K562 (cell line): Measurements from ENCODE around the gene LUZP1. TPM values are rescaled to one million over a fixed set of nuclear protein-coding genes. Genes with fewer than 3 reads are reported as not detected.

Experiments used
- ATAC-seq: fragments of 200-7000 bp; cut with Tn5 transposase; 3 replicates; pipeline ENCODE4 v1.9.1; 2020; ENCODE audit warnings: moderate library complexity
- BruUV-seq: library from RNA; stranded (reverse); fragments of 400-500 nt; replicated peaks from 2 replicates; lab custom pipeline; 2021; lab: Mats Ljungman, UMichigan
- CTCF ChIA-PET: fragments of 300-600 bp; formaldehyde crosslinking; extraction: SDS; loops from one replicate; lab custom pipeline; 2021; ENCODE audit warnings: low intra/inter-chr PET ratio; lab: Yijun Ruan, JAX
- POLR2A ChIA-PET: fragments of 300-600, 350-650 bp; sonication (Branson Sonifier 250); formaldehyde crosslinking; extraction: SDS; loops from one replicate; lab custom pipeline; 2021; ENCODE audit warnings: antibody characterized with exemption, inconsistent platforms; lab: Yijun Ruan, JAX
- DNase-seq, 4 experiments: peaks; one replicate each; pipeline versions ENCODE4 v3.0.0 to v3.0.0-alpha.2; 2011 to 2018; ENCODE audit warnings: low spot score in 3 of 4, mixed read lengths in 3 of 4; ENCODE audit errors: extremely low read depth in 1 of 4
- FAIRE-seq: peaks from 2 replicates; lab custom pipeline; 2011; peaks lifted over from hg19 to GRCh38; lab: Jason Lieb, UNC
- H2AFZ ChIP-seq: 2 replicates; pipeline ENCODE4 v1.6.0; 2011; ENCODE audit warnings: low read depth, low read length, control low read depth, inconsistent platforms
- H3K27ac ChIP-seq: fragments of 200-600 bp; 3 replicates; pipeline ENCODE4 v1.8.0; 2011; ENCODE audit warnings: low read depth, mild to moderate bottlenecking, control low read depth, inconsistent platforms, low read length, moderate library complexity, mixed read lengths; ENCODE audit errors: extremely low read depth
- H3K27me3 ChIP-seq, 2 experiments: fragments of 300-600 bp in 1 of 2; 2 replicates in 1 of 2; 3 replicates in 1 of 2; pipeline versions ENCODE4 v1.6.0 to v1.8.0; 2011; ENCODE audit warnings: inconsistent platforms in 2 of 2, low read length in 2 of 2, mild to moderate bottlenecking in 1 of 2, mixed read lengths in 1 of 2, moderate library complexity in 1 of 2; ENCODE audit not compliant: control insufficient read depth in 2 of 2, insufficient read depth in 2 of 2
- H3K36me3 ChIP-seq: fragments of 300-600 bp; 3 replicates; pipeline ENCODE4 v1.8.0; 2011; ENCODE audit warnings: mild to moderate bottlenecking, low read length, inconsistent platforms; ENCODE audit not compliant: control insufficient read depth, insufficient read depth
- H3K4me1 ChIP-seq, 2 experiments: fragments of 200-600 bp in 1 of 2; replicated peaks in 1 of 2; 2 replicates in 1 of 2; 3 replicates in 1 of 2; pipeline versions ENCODE4 v1.5.1 to v1.8.0; 2011; ENCODE audit warnings: inconsistent platforms in 2 of 2, low read length in 2 of 2, mild to moderate bottlenecking in 1 of 2, mixed read lengths in 1 of 2, moderate library complexity in 1 of 2; ENCODE audit not compliant: control insufficient read depth in 2 of 2, insufficient read depth in 2 of 2
- H3K4me2 ChIP-seq: 2 replicates; pipeline ENCODE4 v1.6.1; 2011; ENCODE audit warnings: low read length, control low read depth, inconsistent platforms, mixed read lengths; ENCODE audit not compliant: insufficient read depth
- H3K4me3 ChIP-seq: fragments of 200-600 bp; sonication (generic), shearing (Covaris generic); 2 replicates; pipeline ENCODE4 v1.5.1; 2016; ENCODE audit warnings: control low read depth, inconsistent platforms
- H3K79me2 ChIP-seq: fragments of 200-600 bp; 3 replicates; pipeline ENCODE4 v1.8.0; 2011; ENCODE audit warnings: low read length, inconsistent platforms; ENCODE audit not compliant: control insufficient read depth, insufficient read depth
- H3K9ac ChIP-seq, 2 experiments: 2 replicates each; pipeline versions ENCODE4 v1.6.0 to v1.6.1; 2011; ENCODE audit warnings: low read depth in 2 of 2, low read length in 2 of 2, control low read depth in 1 of 2, inconsistent platforms in 1 of 2, mild to moderate bottlenecking in 1 of 2, mixed read lengths in 1 of 2; ENCODE audit not compliant: insufficient read depth in 1 of 2
- H3K9me1 ChIP-seq: one replicate; pipeline ENCODE4 v1.6.0; 2011; ENCODE audit warnings: inconsistent platforms, mild to moderate bottlenecking, low read length, moderate library complexity; ENCODE audit not compliant: control insufficient read depth, insufficient read depth
- H3K9me3 ChIP-seq: replicated peaks from 2 replicates; pipeline ENCODE4 v1.5.1; 2011; ENCODE audit warnings: low read depth, low read length, inconsistent platforms; ENCODE audit not compliant: control insufficient read depth, insufficient read depth
- H4K20me1 ChIP-seq: replicated peaks from 2 replicates; pipeline ENCODE4 v1.6.1; 2011; ENCODE audit warnings: low read length, inconsistent platforms, mixed read lengths; ENCODE audit not compliant: control insufficient read depth, insufficient read depth
- BRF2 ChIP-seq: IDR thresholded peaks from 3 replicates; pipeline ENCODE4 v1.6.1; 2011; ENCODE audit warnings: borderline replicate concordance, mild to moderate bottlenecking; ENCODE audit not compliant: insufficient read length, insufficient read depth
- ELF1 ChIP-seq: fragments of 200-800 bp; sonication (Bioruptor generic); IDR thresholded peaks from 2 replicates; pipeline ENCODE4 v1.6.1; 2016; ENCODE audit warnings: missing genetic modification characterization, missing compliant biosample characterization
- FIP1L1 ChIP-seq: fragments of 200-400 bp; formaldehyde crosslinking; IDR thresholded peaks from 2 replicates; pipeline ENCODE4 v1.6.1; 2018; ENCODE audit warnings: mild to moderate bottlenecking, low read depth, low read length; ENCODE audit not compliant: poor library complexity, severe bottlenecking
- HES1 ChIP-seq: fragments of 450-650 bp; IDR thresholded peaks from 2 replicates; pipeline ENCODE4 v1.6.1; 2016; ENCODE audit warnings: low read depth, mild to moderate bottlenecking, moderate library complexity
- MED1 ChIP-seq: sonication (generic); formaldehyde crosslinking; IDR thresholded peaks from 2 replicates; pipeline ENCODE4 v1.8.1; 2023; ENCODE audit warnings: missing genetic modification reagents, borderline replicate concordance
- MTA2 ChIP-seq: fragments of 450-650 bp; IDR thresholded peaks from 2 replicates; pipeline ENCODE4 v1.6.1; 2016; ENCODE audit warnings: low read depth
- NFE2 ChIP-seq: IDR thresholded peaks from 2 replicates; pipeline ENCODE4 v1.6.1; 2014; ENCODE audit warnings: antibody characterized with exemption, low read depth
- NR4A1 ChIP-seq, 2 experiments: fragments of 250-450 bp in 1 of 2; fragments of 450-650 bp in 1 of 2; sonication (Bioruptor Pico) in 1 of 2; IDR thresholded peaks; 2 replicates each; pipeline versions ENCODE4 v1.4.0 to v1.6.1; 2016 to 2020; ENCODE audit warnings: mild to moderate bottlenecking in 2 of 2, missing compliant biosample characterization in 1 of 2, missing genetic modification characterization in 1 of 2, moderate library complexity in 1 of 2
- PHB2 ChIP-seq: fragments of 450-650 bp; IDR thresholded peaks from 2 replicates; pipeline ENCODE4 v1.6.1; 2017; ENCODE audit warnings: low read depth
- POLR3G ChIP-seq: IDR thresholded peaks from 2 replicates; pipeline ENCODE4 v1.6.1; 2011; ENCODE audit not compliant: insufficient read length, insufficient replicate concordance; ENCODE audit errors: extremely low read depth
- PREB ChIP-seq: sonication (generic); formaldehyde crosslinking; IDR thresholded peaks from 2 replicates; pipeline ENCODE4 v1.8.1; 2023; ENCODE audit warnings: mild to moderate bottlenecking, missing genetic modification reagents
- RAD51 ChIP-seq: fragments of 450-650 bp; IDR thresholded peaks from 2 replicates; pipeline ENCODE4 v1.7.1; 2016; ENCODE audit warnings: low read depth, mild to moderate bottlenecking, borderline replicate concordance
- TEAD4 ChIP-seq, 2 experiments: sonication (generic) in 1 of 2; formaldehyde crosslinking in 1 of 2; IDR thresholded peaks; 2 replicates each; pipeline versions ENCODE4 v1.6.1 to v1.8.0; 2012 to 2022; ENCODE audit warnings: borderline replicate concordance in 1 of 2, inconsistent platforms in 1 of 2, low read length in 1 of 2, mild to moderate bottlenecking in 1 of 2, missing genetic modification reagents in 1 of 2
- THRB ChIP-seq: fragments of 450-650 bp; formaldehyde crosslinking; conservative IDR thresholded peaks from 2 replicates; pipeline ENCODE4 v1.4.0; 2022; ENCODE audit warnings: mild to moderate bottlenecking, missing genetic modification characterization
- XRCC4 ChIP-seq: IDR thresholded peaks from one replicate; pipeline ENCODE4 v1.6.1; 2011; ENCODE audit not compliant: insufficient read depth, insufficient read length; ENCODE audit errors: extremely low read depth
- ZNF174 ChIP-seq: fragments of 250-450 bp; sonication (Bioruptor Pico); IDR thresholded peaks from 2 replicates; pipeline ENCODE4 v1.4.0; 2020; ENCODE audit warnings: mild to moderate bottlenecking
- ZNF764 ChIP-seq: fragments of 250-450 bp; sonication (Bioruptor Pico); IDR thresholded peaks from 2 replicates; pipeline ENCODE4 v1.4.0; 2020; ENCODE audit warnings: low read depth, mild to moderate bottlenecking, moderate library complexity
- ZNF780A ChIP-seq: fragments of 250-450 bp; sonication (Bioruptor Pico); IDR thresholded peaks from 2 replicates; pipeline ENCODE4 v1.5.0; 2021; ENCODE audit warnings: mild to moderate bottlenecking
- WGBS: fragments of 100-300 bp; shearing (Covaris generic); methylation state at CpG from one replicate; pipeline ENCODE4 v1.1.6; 2016; ENCODE audit warnings: low coverage, mixed read lengths; ENCODE audit not compliant: insufficient coverage; ENCODE audit errors: missing lambda C conversion rate; 5-methylcytosine and 5-hydroxymethylcytosine counted together
- in situ Hi-C: fragments of 300-500 bp; cut with MboI; formaldehyde crosslinking; loops from 4 replicates; pipeline ENCODE4 v1.15.0; 2018; ENCODE audit warnings: inconsistent platforms, mixed read lengths
- intact Hi-C: fragments of 100-400 bp; cut with micrococcal nuclease; formaldehyde crosslinking; loops from 2 replicates; pipeline ENCODE4 v1.14.2; 2022
- polyA plus RNA-seq, 8 experiments: library from polyadenylated mRNA; depleted of rRNA in 4 of 8; stranded (reverse) in 5 of 8; unstranded in 3 of 8; fragments of >200 nt; fragmentation: Nextera tagmentation in 2 of 8; fragmentation: Illumina TruSeq in 1 of 8; extraction: Ambion mirVana in 2 of 8; extraction: Trizol in 1 of 8; gene quantifications; 2 replicates each; pipeline versions ENCODE4 v1.2.1 to v1.2.3, GENCODE V29; 2011 to 2014; ENCODE audit warnings: inconsistent platforms in 1 of 8, missing spikeins in 1 of 8
- total RNA-seq, 7 experiments: library from RNA; depleted of rRNA in 6 of 7; stranded (reverse); fragments of >200 nt in 6 of 7; fragmentation: Illumina TruSeq in 2 of 7; extraction: Trizol in 2 of 7; gene quantifications; 2 replicates each; pipeline versions ENCODE4 v1.2.1 to v1.2.3, GENCODE V29; 2011 to 2021; ENCODE audit warnings: low replicate concordance in 1 of 7

The LUZP1 gene
- total and polyA plus RNA-seq, 9 of the 15 experiments (the other 6 are each of a cell fraction or from before 2014, with no cell fraction given) = 6.5 to 19.1 (median 12.4) TPM

- TF ChIP-seq RAD51 = no peak
- no peak for TF ChIP-seq PHB2
- TF ChIP-seq MTA2 = no peak
- TF ChIP-seq ZNF780A = no peak
- TF ChIP-seq MED1 = no peak
- TF ChIP-seq TEAD4 (IDR thresholded peaks at IDR 0.05; ENCODE audit: low read length) = no peak
- no peak for TF ChIP-seq TEAD4 (CRISPR knock-in tag; IDR thresholded peaks at IDR 0.05; ENCODE audit: borderline replicate concordance)
- TF ChIP-seq THRB (CRISPR knock-in tag) = no peak
- no peak for TF ChIP-seq ELF1 (tag)
Observed at GRCh38 chr1:23091545-23091944, 77.1 kb downstream of the LUZP1 start (continued).

- BruUV-seq = no TSS peak
- TF ChIP-seq XRCC4 = no peak
- TF ChIP-seq PREB (CRISPR knock-in tag) = no peak
- TF ChIP-seq HES1 = no peak
- TF ChIP-seq NFE2 = no peak
- TF ChIP-seq ZNF764 (CRISPR knock-in tag) = no peak
- TF ChIP-seq BRF2 = no peak
- no peak for TF ChIP-seq POLR3G
- no peak for TF ChIP-seq MED1
- no peak for TF ChIP-seq NR4A1 (CRISPR knock-in tag; IDR thresholded peaks at IDR 0.05)
- TF ChIP-seq NR4A1 (tag; IDR thresholded peaks at IDR 0.05) = no peak
- TF ChIP-seq ZNF174 (CRISPR knock-in tag) = no peak
- no peak for TF ChIP-seq FIP1L1
Observed at GRCh38 chr1:23090056-23090455, 78.6 kb downstream of the LUZP1 start.

More at GRCh38 chr1:23090056-23090455, 78.6 kb downstream of the LUZP1 start:
- Histone ChIP-seq H4K20me1 (no peaks in the 10 kb centered on the region; the same call in 1 of the 2 replicates), H3K9ac (no peak overlapping the region), H3K4me3 (no peak overlapping the region), H3K9me3 (no peaks in the 10 kb centered on the region), H3K27me3 (no peaks in the 10 kb centered on the region), H3K9me1 (no peaks in the 10 kb centered on the region), H3K36me3 (peaks cover 76% of the 10 kb centered on the region; the same call in 2 of the 3 replicates), H3K4me2 (no peak overlapping the region), H3K27ac (no peak overlapping the region), H2AFZ (no peak overlapping the region), H3K79me2 (no peaks in the 10 kb centered on the region), H3K4me1 (no peaks in the 10 kb centered on the region)
- CTCF ChIA-PET = no interaction called here
- POLR2A ChIA-PET = interaction anchor here (1.9 kb wide), 1 partner anchor 9 kb away, joined by 6 read pairs; no protein-coding TSS in a partner anchor
- no peak for DNase-seq
- no peak for ATAC-seq
- in situ Hi-C loops = loop anchor here (10.0 kb wide), 1 partner anchor 115 kb away; the partner anchor contains the start of gene LACTBL1
- intact Hi-C loops = loop anchor here (10.0 kb wide), 1 partner anchor 185 kb away; no protein-coding TSS in a partner anchor
- no peak for FAIRE-seq
- WGBS = 94% methylated on average over 1 of the region's 1 CpG
